ELR (cell line): ENCODE results near the gene FGD5.
A peak's percentile ranks its signal among the peaks of the same experiment; 100 is the strongest.
"Not testable (repeated sequence)": the region's sequence is repeated elsewhere in the genome, so short reads cannot be mapped to it uniquely, and the experiment has no call there.

Experiments used
- DNase-seq: peaks from one replicate; pipeline ENCODE4 v3.0.0-alpha.2; 2015; ENCODE audit warnings: low read depth

FGD5 gene

DNA sequence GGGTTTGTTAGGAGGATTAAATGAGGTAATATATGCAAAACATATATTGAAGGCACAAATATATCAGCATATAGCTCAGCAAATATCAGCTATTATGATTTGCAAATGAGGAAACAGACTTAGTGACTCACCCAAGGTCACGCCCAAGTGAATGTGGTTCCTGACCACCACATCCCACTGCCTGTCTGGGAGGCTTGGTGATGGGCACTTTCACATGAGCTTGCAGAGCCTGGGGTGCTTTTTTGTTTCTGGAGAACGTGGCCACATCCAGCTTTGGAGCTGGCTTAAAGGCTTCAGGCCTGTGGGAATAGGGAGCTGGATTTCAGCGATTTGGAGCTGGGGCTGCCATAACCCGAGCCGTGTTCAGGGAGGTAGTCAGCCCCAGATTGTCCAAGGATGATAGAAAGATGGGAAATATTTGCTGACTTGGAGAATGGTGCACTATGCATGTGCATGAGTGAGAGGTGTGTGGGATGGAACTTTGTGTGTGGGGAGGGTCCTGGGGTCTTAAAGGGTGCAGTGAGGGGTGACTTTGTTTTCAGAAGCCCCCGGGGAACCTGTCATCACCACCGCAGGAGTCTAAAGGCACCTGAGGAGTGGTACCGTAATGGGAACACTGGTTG, 12.0 kb upstream of the FGD5 start:
- peak; percentile 59 for DNase-seq

DNA sequence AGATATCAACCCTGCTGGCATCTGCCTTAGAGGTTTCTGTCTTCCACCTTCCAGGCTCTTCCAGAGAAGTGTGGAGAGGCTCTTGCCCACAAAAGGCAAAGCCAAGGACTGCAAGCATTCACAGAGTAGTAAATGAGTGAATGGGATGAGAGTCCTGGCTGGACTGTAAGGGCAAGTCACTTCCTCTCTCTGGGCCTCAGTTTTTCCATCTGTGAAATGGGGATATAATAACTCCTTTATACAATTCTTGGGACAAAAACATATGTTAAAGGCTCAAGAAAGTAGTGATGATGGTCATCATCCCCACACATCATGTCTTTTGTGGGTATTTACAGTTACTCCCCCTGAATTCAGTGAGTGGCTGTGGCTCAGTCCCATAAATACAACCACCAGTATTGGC, 10.7 kb upstream of the FGD5 start:
- DNase-seq, result no peak

DNA sequence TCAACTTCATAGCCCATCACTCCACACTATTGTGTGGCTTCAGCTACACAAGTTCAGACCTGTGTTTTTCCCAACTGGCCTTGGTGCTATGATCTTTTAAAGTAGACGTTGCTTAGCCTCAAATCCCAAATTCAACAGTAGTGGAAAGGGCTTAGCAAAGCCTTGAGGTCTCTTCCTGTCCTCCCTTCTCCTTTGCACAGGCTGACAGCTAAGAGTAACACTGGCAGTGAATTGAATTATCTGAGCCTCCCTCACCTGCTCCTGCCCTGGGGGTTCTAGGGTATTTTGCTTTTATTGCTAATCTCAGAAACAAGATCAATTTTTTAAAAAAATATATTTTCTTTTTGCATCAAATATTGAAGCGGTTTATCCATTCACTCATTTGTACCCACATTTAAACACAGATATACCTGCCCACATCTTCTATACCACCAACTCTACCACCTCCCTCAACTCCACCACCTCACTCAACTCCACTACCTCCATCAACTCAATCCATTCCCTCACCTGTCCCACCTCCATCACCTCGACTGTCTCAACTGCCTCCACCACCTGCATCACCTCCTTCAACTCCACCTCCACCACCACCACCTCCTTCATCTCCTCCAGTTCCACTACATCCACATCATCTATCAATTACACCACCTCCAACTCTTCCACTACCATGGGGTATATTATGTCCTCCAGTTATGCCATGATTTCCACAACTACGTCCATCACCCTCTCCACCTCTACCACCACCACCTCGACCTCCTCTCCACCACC, 10.1 kb upstream of the FGD5 start:
- DNase-seq, result no peak

DNA sequence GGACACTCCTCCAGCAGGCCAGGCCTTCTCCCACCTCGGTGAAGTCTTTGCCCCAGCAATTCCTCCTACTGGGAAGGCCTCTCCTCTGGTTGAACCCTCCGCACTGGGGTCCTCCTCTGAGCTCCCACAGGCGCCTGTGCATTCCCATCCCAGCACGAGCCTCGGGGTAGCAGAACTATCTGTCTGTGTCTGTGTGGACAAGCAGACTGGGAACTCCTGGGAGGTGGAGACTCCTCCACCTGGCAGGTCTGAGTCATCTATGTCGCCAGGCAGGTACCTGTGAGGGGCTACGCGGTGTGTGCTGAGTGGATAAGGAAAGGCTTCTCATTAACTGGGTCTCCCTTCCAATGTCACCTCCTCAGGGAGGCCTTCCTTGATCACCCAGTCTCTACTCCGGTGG, 9.2 kb upstream of the FGD5 start:
- not testable (repeated sequence) for DNase-seq

DNA sequence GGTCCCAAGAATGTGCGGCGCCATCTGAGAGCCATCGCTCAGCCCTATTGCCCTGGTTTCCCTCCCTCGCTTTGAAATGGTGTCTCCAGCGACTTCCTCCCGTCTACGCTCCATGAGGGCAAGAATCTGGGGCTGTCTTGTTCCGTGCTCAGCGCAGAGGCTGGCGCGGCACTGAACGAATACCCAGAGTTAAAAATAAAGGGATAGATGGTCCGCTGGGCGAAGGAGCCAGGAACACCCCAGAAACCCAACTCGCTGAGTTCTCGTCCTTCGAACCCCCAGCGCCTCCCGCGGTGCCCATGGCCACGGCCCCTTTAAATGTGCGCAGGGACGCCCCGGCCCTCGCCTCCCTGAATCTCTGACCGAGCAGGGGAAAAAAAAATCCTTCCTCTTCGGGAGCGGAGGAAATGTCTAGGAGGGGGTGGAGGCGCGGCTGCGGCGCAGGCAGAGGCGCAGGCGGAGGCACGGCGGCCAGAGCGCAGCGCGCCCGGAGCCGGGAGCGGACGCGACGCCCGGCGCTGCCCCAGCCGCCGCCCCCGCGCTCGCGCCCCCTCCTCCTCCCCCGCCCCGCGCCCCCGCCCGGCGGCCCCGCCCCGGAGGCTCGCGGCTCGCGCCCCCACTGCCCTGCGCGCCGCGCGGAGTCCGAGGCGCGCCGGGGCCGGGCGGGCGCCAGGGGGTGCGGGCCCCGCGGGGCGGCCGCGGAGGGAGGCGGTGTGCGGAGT, 8.5 kb upstream of the FGD5 start:
- DNase-seq, result no peak

DNA sequence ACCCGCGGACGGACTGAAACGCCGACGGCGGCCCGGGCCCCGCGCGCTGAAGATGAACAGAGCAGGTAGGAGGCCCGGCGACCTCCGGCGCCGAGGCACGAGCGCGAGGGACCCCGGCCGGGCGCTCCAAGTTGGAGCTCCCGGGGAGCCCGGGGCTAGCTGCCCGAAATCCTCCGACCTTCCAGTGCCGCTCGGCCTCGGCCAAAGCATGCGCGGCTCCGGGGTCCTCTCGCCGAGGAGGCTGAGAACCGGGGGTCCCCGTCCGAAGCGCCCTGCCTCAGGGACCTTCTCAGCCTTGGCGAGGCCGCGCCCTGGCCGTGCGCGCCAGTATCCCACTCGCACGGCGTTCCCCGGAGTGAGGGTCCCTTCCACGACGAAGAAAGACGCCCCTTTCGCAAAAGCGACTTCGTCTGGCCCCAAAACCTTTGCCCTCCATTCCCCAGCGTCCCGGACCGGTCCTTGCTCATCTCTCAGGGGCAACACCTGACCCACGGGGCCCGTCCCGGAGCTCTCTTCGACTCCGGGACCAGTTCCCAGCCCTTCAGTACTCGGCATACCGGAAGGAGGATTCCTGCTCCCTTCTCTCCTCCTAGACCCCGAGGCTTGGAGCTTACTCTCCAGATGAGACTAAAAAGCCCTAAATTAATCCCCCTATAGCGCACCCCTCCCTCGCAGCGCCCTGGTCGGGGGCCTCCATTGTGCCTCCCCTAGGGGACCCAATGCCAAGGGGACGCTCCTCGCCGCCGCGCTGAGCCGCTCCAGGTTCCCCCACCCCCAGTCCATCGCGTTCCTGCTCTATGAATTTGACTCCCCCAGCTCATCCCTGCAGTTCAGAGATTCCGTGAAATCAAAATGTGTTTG, 7.7 kb upstream of the FGD5 start:
- no peak for DNase-seq

DNA sequence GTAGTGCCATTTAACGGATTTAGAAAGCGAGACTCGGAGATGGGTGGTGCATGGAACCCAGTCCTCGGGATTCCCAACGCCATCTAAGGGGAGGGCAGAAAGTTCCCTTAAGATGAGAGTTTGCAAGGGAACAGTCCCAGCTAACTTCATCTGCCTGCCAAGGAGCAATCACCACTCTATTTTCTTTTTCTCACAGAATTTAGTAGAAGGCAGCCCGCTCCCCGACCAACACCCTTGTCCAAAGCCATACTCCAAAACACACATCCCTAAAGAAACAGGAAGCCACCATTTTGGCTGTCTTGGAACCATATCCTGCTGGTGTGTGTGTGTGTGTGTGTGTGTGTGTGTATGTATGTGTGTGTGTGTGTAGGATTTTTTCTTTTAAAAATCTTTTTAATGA, 7.1 kb upstream of the FGD5 start:
- DNase-seq, result no peak

DNA sequence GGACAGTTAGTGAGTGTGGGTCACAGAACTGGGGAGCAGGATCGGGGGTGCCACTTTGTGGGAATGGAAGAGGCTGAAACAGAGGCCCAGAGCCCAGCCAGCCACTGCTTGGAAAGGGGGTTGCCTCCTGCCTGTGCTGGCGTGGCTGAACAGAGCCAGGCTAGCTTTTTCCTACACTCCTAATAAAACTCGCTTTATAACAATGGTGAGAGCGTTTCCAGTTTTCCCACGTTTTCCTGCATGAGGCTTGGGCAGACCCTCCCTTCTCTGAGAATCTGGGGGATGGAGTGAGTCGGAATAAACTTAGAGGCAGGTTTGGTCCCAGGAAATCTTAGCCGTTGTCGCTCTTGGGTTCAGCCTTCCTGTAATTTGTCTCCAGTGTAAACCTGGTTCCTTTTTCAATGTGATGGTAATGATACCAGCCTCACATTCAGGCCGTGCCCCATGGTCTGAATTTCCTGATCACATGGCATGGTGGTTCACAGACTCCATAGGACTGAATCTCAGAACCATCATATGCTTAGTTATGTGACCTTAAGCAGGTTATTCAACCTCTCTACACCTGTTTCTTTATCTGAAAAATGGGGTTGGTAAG, 6.5 kb upstream of the FGD5 start:
- DNase-seq, result no peak

DNA sequence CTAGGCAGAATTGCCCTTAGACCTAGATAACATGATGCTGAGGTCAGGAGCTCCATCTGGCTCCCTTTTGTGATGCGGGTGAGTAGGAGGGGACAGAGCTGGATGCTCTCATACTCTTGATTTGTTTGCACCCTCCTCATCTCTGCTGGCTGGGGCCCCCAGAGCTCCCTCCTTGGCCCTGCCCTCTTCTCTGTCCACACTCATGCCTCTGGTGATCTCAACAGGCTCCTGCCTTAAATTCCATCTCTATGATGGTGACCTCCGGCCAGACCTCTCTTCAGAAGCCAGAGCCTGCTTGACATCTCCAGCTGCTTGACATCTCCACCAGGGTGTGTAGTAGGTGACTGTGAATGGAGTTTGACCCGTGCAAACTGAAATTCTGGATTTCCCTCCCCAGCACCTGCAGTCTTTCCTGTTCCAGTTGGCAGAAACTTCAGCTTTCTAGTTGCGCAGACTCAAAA, 4.3 kb upstream of the FGD5 start:
- DNase-seq, result no peak

DNA sequence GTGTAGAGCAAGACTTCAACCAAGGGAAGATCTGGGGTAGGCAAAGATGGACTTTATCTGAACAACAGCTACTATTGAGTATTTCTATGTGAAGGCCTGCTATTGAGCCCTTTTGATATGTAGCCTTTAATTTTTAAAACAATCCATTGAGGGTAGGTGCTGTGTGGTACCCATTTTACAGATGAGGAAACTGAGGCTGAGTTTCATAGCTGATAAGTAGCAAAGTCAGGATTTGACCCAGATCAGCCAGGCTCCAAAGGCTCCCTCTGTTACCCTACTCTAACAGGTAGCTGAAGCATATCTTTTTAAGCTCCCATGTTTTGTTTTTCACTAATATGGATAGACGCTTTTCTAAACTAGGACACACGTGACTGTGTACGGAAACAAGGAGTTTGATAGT, 2.4 kb upstream of the FGD5 start:
- no peak for DNase-seq

DNA sequence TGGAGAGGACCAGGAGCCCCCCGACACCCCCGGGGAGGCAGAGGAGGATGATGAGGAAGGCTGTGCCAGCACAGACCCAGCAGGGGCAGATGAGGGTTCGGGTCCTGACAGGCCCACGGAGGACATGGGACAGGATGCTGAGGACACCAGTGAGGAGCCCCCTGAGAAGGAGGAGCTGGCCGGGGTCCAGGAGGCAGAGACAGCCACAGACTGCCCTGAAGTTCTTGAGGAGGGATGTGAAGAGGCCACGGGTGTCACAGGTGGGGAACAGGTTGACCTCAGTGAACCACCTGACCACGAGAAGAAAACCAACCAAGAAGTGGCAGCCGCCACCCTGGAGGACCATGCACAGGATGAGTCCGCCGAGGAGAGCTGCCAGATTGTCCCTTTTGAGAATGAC, 909 bp downstream of the FGD5 start:
- DNase-seq, result no peak

DNA sequence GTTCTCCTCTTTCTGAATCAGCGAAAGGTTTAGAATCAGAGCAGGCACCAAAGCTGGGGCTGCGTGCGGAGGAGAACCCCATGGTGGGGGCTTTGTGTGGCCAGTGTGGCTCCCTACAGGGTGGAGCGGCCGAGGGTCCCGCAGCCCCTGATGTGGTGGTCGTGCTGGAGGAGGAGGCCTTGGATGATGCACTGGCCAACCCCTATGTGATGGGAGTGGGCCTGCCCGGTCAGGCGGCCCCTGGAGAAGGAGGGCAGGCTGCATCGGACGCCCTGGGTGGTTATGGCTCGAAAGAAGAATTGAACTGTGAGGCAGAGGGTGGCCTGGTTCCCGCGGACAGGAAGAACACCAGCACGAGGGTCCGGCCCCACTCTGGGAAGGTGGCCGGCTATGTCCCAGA, 1.4 kb downstream of the FGD5 start:
- DNase-seq, result no peak

DNA sequence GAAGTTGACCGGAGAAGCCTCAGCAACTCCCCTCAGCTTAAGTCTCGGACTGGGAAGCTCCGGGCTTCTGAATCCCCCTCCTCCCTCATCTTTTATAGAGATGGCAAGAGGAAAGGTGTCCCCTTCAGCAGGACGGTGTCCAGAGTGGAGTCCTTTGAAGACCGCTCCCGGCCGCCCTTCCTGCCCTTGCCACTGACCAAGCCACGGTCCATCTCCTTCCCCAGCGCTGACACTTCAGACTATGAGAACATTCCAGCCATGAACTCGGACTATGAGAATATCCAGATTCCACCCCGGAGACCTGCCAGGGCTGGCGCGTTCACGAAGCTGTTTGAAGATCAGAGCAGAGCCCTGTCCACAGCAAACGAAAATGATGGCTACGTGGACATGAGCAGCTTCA, 2.4 kb downstream of the FGD5 start:
- DNase-seq, result no peak

DNA sequence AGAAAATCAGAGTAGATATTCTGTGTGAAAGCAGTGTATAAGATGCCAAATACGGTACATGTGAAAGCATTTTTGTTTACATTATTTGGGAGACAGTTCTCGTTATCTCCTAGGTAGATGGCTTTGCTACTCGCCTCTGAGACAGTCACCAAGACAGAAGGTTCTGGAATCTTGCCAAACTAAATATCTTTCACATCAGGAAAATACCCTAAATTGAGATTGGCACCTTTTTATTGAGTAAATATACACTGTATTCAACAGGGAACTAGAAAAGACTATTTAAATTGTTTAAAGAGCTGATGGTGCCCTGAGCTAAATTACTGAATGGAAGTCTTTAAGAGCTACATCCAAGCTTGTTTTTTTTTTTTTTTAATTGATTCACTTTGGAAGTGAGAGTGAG, 3.4 kb downstream of the FGD5 start:
- no peak for DNase-seq

DNA sequence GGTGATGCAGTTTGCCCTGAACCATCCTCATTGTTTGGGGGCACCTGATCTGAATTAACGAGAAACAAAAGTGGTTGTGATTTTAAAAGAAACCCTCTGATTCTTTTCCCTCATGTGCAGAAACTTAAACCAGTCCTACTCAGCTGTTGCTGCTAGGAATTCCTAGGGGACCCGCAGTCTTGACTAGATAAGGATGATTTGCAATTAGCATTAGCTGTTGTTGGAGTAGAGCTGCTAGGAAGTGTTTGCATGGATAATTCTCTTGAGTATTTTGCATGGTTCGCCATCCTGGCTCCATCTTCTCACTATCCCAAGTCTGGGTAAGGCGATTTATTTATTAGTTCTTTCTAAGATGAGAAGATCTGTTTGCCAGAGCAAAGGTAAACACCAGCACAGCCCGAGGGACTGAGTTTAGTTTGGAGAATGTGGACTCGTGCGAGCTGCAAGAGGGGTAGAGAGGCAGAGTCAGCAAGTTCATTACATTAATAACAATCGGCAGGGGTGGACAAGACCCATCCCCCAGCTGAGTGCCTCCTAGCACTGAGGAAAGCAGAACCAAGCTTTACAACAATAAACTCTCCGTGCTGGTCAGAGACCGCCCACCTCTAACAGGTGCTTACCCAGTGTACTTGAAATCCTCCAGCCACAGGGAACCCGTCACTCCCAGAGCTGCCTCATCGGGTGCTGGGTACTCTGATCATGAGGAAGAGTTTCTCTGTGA, 4.1 kb downstream of the FGD5 start:
- no peak for DNase-seq

DNA sequence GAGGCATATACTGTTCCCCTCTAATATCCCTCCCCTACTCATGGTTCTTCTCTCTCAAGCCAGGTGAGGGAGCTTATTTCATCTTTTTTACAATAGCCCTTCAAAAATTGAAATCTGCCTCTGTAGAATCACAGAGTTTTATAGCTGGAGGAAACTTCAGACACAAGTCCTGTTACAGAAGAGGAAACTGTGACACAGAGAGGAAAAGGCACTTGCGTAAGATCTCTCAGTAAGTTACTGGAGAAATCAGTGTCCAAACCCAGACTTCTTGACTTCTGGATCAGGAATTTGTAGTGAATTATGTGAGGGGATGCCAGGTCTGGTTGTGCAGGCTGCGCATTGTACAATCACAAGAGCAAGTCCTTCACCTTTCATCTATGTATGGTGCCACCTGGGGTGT, 4.6 kb downstream of the FGD5 start:
- no peak for DNase-seq

DNA sequence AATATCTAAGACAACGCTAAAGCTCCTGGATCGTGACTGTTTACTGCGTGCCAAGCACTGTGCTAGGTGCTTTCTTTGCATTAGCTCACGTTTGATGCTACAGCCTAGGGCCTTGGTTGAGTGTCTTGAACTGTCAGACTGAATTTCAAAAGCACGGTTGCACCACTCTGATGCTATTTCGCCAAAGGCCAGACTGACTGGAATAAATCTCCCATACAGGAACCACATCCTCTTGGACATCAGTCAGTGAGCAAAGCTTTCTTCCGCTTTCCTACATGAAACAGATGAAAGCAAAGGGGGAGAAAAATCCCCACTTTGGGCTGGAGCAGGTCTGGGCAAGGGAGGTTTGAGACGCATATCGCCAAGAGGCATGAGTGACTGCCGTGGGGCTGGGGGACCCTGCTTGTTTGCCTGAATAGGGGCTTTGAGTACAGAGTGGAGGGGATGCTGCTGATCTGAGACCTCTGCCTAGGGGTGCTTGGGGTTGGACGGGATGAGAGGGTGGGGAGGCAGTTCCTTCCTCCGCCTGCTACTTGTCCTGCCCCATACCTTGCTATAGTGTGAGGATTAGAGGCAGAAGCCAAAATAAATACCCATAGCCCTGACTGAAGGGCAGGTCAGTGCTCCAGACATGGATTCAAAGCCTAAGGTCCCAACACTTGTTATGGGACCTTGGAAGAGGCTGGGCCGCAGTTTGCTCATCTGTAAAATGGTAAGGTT, 5.3 kb downstream of the FGD5 start:
- DNase-seq, result no peak

DNA sequence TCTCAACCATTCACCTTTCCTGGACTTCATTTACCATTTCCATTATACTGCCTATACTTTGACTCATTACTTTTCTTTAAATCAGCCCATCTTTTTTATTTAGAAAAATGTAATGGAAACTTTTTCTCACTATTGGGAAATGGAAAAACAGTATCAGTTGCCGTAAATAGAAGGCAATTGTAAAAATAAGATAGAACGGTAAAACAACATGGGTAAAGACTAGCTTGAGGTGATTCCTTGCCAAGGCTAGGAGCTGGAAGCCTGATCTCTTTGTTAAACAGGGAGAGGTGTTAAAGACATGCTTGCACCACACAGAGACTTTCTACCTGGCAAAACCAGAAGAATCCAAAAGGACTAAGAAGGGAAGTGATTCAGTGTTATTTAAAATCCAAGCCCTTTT, 5.9 kb downstream of the FGD5 start:
- no peak for DNase-seq

DNA sequence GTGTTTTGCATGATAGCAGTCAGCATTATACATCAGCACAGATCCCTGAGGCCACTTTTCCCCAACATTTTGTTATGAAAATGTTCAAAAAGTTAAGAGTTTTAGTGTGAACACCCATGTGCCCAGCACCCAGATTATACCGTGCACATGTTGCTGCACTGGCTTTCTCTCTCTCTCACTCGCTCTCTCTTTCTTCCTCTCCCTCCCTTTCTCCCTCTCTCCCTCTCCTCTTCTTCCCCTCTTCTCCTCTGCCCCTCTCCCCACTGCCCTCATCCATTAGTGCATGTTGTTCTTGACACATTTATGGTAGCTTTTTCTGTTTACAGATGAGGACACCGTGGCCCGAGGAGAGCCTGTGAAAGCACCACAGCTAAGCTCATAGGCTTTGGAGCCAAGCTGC, 7.3 kb downstream of the FGD5 start:
- no peak for DNase-seq

DNA sequence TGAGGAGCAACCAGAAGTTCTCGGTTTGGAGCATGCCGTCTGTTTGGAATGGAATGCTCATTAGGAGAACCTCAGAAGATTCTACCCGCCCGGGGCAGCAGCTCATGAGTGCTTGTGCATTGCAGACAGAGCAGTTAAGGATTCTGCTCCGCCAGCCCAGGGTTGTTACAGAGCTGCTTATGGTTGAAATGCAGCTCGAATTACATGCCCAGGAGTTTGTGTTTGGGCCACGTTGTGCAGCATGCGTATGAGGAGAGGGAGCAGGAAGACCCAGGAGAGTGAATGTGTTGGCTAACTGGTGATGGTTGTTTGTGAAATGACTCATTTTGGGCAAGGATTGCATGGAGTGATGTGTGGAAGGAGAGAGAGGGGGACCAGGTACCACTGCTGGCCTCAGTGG, 9.0 kb downstream of the FGD5 start:
- DNase-seq, result no peak

DNA sequence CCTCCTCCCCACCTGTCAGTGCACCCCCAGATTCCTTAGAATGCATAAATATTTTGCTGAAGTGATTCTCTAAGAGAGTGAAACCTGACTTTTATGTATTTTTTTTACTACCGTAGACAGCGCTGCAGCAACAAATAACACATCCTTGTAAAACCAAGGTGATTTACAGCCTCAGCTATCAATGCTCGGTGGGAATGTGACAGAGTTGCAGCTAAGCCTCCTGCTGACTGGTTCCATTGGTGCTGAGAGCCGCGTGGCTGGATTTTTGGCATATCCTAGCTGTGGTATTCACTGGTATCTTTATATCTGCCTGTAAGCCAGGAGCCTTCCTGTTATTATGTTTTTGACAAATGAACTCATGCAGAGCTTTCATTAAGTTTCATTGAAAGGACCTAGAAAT, 11.0 kb downstream of the FGD5 start:
- no peak for DNase-seq
